T1000 (cell line): ENCODE measurements around the gene GPSM1.
"Not testable (repeated sequence)": the region's sequence is repeated elsewhere in the genome, so short reads cannot be mapped to it uniquely, and the experiment has no call there.

Source experiments
- DNase-seq: peaks from one replicate; lab custom pipeline; 2025; ENCODE audit warnings: mixed read lengths; lab: John Stamatoyannopoulos, UW

GPSM1 gene

DNA sequence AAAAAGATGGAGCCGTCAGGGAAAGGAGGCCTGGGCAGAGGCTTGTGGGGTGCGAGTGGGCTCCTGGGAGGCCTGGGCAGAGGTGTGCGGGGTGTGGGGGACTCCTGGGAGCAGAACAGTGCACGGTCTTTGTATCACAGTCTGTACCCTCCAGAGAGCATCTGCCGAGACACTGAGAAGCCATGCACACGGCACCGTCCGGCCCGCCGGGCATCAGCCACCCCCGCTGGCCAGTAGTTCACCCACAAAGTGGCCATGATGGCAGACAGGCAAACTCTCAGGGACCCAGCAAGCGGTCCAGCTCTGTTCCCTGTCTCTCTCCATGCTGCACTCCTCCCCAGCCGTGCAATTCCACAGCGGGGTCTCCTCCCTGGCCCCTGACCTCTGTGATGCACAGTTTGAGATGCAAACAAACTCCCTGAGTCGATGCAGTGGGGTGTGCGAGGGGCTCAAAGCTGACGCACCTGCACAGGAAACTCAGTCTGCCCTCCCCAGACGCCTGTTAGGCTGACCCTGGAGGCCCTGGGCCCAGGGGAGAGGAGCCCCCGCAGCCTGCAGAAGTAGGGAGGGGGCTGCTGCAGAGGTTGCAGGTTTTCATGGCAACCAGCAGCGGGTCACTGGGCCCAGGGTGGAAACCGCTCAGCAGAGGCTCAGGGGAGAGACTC, 9.1 kb upstream of the GPSM1 start:
- no peak for DNase-seq

DNA sequence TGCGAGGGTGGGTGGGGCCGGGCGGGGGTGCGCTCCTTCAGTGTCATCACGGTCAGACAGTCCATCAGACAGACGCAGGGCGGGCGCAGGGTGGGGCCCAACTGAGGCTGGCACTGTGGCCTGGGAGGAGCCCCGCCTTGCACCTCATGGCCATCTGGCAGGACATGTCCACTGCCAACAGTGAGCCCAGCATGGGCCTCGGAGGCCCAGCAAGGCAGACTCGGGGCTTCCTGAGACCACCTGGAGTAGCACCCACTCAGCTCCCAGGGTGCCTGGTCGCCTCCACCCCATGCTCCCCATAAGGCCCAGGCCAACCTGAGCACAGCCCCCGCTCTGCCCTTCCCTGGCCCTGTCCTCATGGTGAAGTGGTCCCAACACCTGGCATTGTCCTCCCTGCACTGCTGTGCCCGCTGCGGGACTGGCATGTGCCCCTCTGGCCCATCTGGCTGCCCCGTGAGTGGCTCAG, 8.5 kb upstream of the GPSM1 start:
- no peak for DNase-seq

DNA sequence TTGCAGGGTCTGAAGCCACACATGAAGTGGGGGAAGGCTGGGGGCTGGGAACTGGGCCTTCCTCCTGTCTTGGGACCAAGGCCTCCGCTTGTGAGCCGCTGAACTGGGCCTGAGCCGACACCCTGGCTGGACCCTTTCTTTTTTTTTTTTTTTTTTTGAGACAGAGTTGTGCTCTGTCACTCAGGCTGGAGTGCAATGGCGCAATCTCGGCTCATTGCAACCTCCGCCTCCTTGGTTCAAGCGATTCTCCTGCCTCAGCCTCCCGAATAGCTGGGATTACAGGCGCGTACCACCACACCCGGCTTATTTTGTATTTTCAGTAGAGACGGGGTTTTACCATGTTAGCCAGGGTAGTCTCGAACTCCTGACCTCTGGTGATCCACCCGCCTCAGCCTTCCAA, 8.1 kb upstream of the GPSM1 start:
- DNase-seq = not testable (repeated sequence)

GRCh38 chr9:136319955-136320354, 7.4 kb upstream of the GPSM1 start:
- DNase-seq = not testable (repeated sequence)

- DNase-seq = not testable (repeated sequence)
Observed at GRCh38 chr9:136320972-136321371, 6.4 kb upstream of the GPSM1 start.

DNA sequence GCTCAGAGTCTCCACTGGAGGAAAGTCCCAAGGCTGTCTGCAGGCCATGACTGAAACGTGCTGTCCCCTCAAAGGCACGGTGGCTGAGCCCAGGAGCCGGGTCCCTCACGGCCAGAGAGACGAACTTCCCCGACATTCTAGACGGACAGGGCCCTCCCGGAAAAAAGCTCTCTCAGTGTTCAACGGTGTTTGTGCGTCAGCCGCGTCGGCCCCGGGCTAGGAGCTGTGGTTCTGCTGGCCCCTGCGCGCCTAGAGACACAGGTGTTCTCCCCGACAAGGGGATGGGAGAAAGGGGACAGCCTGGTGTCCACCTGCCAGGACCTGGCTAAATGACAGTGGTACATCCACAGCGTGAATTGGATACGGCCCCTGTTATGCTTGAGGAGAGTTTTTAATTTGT, 5.8 kb upstream of the GPSM1 start:
- DNase-seq = no peak

- DNase-seq = no peak
Observed at GRCh38 chr9:136322756-136323330, 4.5 kb upstream of the GPSM1 start.

- no peak for DNase-seq
Observed at GRCh38 chr9:136323371-136323789, 4.0 kb upstream of the GPSM1 start.

DNA sequence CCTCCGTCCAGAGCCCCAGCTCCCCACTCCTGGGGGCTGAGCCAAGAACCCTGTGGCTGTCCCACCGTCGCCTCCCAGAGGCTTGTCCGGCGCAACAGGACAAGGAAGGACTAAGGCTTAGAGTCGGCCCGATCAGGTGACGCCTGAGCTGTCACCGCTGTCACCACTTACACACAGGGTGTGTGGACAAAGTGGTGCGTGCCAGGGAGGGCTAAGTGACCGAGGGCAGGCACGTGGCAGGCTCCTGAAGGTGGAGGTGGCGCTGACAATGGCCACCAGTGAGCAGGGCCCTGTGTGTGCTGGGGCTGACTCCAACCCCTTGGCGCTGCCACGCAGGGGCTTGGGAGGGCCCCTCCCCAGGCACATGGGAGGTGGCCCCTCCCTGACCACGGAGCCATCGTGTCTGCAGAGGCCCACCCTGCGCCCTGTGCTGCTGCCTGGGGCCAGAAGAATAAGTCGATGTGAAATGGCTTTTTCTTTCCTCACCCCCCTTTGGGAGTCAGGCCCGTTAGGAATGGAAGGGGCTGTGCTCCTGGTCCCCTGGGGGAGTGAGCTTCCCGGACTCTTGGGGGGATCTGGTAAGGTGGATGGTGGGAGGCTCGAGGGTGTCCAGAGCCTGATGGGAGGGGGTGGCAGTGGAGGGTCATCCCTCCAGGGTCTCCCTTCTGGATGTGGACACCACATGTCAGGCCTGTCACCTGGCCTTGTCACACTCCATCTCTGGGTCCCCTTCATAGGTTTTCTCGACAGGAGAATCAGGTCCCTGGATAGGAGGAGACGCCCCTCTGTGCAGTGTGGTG, 2.6 kb upstream of the GPSM1 start:
- no peak for DNase-seq

DNA sequence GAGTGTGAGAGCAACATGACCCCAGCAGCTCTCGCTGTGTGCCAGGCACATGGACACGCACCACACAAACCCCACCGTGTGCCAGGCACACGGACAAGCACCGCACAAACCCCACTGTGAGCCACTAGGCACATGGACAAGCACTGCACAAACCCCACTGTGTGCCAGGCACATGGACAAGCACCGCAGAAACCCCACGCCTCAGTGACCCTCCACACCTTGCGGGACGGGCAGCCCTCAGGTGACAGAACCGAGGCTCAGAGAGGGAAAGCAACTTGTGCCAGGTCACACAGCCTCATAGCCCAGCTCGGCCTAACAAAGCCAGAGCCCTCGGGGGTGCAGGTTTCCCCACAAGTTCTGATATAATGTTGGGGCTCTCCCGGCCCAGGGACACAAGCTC, 2.0 kb upstream of the GPSM1 start:
- no peak for DNase-seq

- DNase-seq = peak; percentile 50
Observed at GRCh38 chr9:136326061-136326760, 1.1 kb upstream of the GPSM1 start.

DNA sequence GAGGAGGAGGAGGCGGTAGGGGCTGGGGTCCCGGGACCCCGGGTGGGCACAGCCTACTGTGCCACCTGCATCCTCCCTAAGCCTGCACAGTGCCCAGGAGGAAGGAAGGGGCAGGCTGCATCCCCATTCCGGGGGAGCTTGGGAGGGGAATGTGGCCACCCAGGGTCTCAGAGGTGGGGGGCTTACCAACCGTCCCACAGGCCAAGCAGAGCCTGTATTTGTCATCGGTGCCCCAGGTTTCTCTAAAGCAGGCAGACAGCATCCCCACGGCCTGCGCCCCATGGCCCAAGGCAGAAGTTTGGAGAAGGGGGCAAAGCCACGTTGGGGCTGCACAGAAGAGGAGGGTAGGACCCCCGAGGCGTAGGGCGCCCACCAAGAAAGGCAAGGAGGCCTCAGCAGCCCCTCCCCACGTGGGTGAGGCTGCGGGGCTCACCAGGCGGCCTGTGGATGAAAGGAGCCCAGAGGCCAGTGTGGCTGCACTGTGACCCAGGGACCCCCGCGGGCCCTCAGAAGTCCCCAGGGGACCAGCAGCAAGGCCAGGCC, 507 bp upstream of the GPSM1 start:
- no peak for DNase-seq

DNA sequence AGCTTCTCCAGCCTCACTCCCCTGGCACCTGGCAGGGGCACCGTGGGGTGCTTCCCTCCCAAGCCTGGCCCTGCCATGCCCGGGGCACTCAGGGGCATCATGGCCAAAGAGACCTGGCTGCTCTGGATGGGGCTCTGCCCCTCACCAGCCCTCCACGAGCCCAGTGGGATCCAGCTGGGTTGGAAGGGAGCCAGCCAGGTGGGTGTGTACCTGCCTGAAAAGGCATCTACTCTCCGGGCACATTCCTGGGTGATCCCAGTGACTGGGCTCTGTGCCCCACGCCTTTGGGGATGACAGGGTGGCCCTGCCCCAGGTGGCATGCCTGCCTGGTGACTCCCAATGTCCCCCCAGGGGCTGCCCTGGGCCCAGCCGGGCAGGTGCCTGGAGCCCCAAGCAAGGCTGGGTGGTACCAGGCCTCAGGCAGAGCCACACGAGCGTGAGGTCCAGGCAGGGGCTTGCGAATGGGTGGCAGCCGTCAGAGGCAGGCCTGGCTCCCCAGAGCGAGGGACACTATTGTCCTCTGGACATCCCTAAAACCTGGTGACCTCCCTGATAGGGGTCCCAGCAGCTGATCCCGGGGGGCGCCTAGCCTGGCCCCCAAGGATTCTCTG, 777 bp downstream of the GPSM1 start:
- no peak for DNase-seq

GRCh38 chr9:136328622-136329041, 1.3 kb downstream of the GPSM1 start:
- DNase-seq = no peak

DNA sequence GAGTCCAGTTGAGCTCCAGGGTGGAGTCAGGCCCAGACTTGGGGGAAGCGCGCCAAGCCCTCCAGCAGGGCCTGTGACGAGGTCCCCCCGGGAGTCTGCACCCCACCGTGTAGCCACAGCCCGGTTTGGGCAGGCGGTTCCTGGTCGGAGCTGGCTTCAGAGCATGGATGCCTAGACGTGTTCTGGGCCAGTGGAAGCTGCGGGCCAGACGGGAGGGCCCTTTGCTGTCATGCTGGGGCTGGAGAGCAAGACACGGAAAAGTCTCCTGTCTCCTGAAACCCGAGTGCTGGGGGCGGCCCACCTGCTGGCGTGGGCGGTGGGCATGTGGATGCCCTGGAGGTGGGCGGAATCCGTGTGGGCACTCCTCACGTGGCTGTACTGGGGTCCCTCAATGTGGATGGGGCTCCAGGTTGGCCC, 1.9 kb downstream of the GPSM1 start:
- DNase-seq = no peak

DNA sequence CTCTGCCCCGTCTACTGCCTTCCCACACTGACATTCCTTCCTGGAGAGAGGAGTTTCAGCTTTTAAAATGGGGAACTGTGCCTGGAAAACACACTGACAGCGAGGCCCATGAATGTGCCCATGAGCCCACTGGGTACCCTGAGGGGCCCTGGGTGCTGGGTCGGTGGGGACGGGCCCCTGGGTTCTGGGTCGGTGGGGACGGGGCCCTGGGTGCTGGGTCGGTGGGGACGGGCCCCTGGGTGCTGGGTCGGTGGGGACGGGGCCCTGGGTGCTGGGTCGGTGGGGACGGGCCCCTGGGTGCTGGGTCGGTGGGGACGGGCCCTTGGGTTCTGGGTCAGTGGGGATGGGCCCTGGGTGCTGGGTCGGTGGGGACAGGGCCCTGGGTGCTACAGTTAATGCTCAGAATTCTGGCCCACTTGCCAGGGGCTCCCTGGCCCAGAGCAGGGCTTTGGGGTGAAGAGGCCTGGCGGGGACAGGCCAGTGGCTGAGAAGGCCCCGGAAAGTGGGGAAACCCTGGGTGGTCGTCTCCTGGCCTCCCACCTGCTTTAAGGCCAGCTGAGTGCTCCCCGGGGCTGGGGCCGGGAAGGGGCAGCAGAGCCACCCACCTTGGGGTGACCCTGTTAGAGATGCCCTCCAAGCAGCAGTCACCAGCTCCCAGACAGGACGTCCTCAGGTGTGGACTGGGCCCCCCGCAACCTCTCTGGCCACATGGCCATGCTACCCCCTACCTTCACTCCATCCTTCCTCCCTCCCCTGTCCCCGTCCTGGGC, 2.5 kb downstream of the GPSM1 start:
- no peak for DNase-seq

GRCh38 chr9:136330406-136330990, 3.2 kb downstream of the GPSM1 start:
- no peak for DNase-seq

DNA sequence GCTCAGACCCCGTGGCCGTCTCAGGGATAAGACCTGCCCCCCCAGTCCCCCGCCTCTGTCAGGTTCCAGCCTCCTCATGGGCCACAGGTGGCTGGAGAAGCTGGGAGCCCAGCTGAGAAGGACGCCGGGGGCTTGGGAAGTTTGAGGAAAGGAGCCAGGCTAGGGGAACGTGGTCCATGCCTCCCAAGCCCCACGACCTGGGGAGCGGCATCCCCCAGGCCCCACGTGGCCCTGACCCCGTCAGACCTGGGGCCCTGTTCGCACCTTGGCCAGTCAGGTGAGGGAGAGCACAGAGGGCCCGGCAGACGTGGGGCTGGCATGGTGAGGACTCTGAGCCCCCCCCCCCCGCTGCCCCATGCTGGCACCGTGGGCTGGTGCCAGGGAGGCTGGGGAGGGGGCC, 3.7 kb downstream of the GPSM1 start:
- no peak for DNase-seq

GRCh38 chr9:136331556-136332481, 4.5 kb downstream of the GPSM1 start:
- DNase-seq = no peak
